ENCODE results near the gene CCDC63.
"Not testable (repeated sequence)": the region's sequence is repeated elsewhere in the genome, so short reads cannot be mapped to it uniquely, and the experiment has no call there.

CCDC63 gene

GRCh38 chr12:110923192-110923591, 76.4 kb downstream of the CCDC63 start:
- DNase-seq (ENCODE audit: low spot score), result no peak

GRCh38 chr12:110923692-110924334, 77.0 kb downstream of the CCDC63 start:
- no peak for DNase-seq (ENCODE audit: low spot score)

GRCh38 chr12:110927546-110927945, 80.8 kb downstream of the CCDC63 start:
- no peak for DNase-seq (ENCODE audit: low spot score)

GRCh38 chr12:110928700-110929099, 81.9 kb downstream of the CCDC63 start:
- DNase-seq (ENCODE audit: low spot score), result no peak

- no peak for DNase-seq (ENCODE audit: low spot score)
Observed at GRCh38 chr12:110929818-110930217, 83.0 kb downstream of the CCDC63 start.

- no peak for DNase-seq (ENCODE audit: low spot score)
Observed at GRCh38 chr12:110930348-110931314, 83.8 kb downstream of the CCDC63 start.

- DNase-seq (ENCODE audit: low spot score), result no peak
Observed at GRCh38 chr12:110931315-110931728, 84.5 kb downstream of the CCDC63 start.

- no peak for DNase-seq (ENCODE audit: low spot score)
Observed at GRCh38 chr12:110932046-110932445, 85.3 kb downstream of the CCDC63 start.

- no peak for DNase-seq (ENCODE audit: low spot score)
Observed at GRCh38 chr12:110933326-110933974, 86.7 kb downstream of the CCDC63 start.

GRCh38 chr12:110934093-110934852, 87.5 kb downstream of the CCDC63 start:
- DNase-seq (ENCODE audit: low spot score), result no peak

- no peak for DNase-seq (ENCODE audit: low spot score)
Observed at GRCh38 chr12:110935588-110935987, 88.8 kb downstream of the CCDC63 start.

- DNase-seq (ENCODE audit: low spot score), result no peak
Observed at GRCh38 chr12:110936367-110937103, 89.7 kb downstream of the CCDC63 start.

- DNase-seq (ENCODE audit: low spot score), result peak; percentile 50
Observed at GRCh38 chr12:110937104-110937641, 90.4 kb downstream of the CCDC63 start.

GRCh38 chr12:110940296-110940695, 93.5 kb downstream of the CCDC63 start:
- DNase-seq (ENCODE audit: low spot score), result no peak

GRCh38 chr12:110940933-110941332, 94.1 kb downstream of the CCDC63 start:
- no peak for DNase-seq (ENCODE audit: low spot score)

- DNase-seq (ENCODE audit: low spot score), result no peak
Observed at GRCh38 chr12:110941391-110941790, 94.6 kb downstream of the CCDC63 start.

GRCh38 chr12:110943373-110943772, 96.6 kb downstream of the CCDC63 start:
- no peak for DNase-seq (ENCODE audit: low spot score)

- DNase-seq (ENCODE audit: low spot score), result no peak
Observed at GRCh38 chr12:110948041-110948440, 101.3 kb downstream of the CCDC63 start.

GRCh38 chr12:110950466-110950865, 103.7 kb downstream of the CCDC63 start:
- DNase-seq (ENCODE audit: low spot score), result not testable (repeated sequence)

- DNase-seq (ENCODE audit: low spot score), result not testable (repeated sequence)
Observed at GRCh38 chr12:110950867-110951266, 104.1 kb downstream of the CCDC63 start.
